C4-2B (cell line): ENCODE results near the gene FGD4.

Source experiments
- H3K27ac ChIP-seq: fragments of 450-650 bp; 2 replicates; pipeline ENCODE4 v1.5.1; 2017
- CTCF ChIP-seq: fragments of 450-650 bp; conservative IDR thresholded peaks from 2 replicates; pipeline ENCODE4 v1.5.1; 2017; ENCODE audit warnings: mild to moderate bottlenecking
- ZFX ChIP-seq: fragments of 450-650 bp; IDR thresholded peaks from 2 replicates; pipeline ENCODE4 v1.6.1; 2017

Gene FGD4

GRCh38 chr12:32595251-32595650 is 195.9 kb downstream of the FGD4 start:
- no peak overlapping the region for H3K27ac ChIP-seq
- TF ChIP-seq ZFX, result no peak
- no peak for TF ChIP-seq CTCF

- H3K27ac ChIP-seq, result no peak overlapping the region
- no peak for TF ChIP-seq CTCF
- TF ChIP-seq ZFX, result no peak
These were observed 196.7 kb downstream of the FGD4 start for GRCh38 chr12:32596030-32596429.

GRCh38 chr12:32598688-32599087 is 199.3 kb downstream of the FGD4 start:
- no peak for TF ChIP-seq CTCF
- no peak for TF ChIP-seq ZFX
- H3K27ac ChIP-seq, result no peak overlapping the region

- no peak overlapping the region for H3K27ac ChIP-seq
- TF ChIP-seq CTCF, result no peak
- TF ChIP-seq ZFX, result no peak
These were observed 201.3 kb downstream of the FGD4 start for GRCh38 chr12:32600681-32601080.

- TF ChIP-seq CTCF, result no peak
- no peak for TF ChIP-seq ZFX
- H3K27ac ChIP-seq, result no peak overlapping the region
These were observed 203.7 kb downstream of the FGD4 start for GRCh38 chr12:32603071-32603470.

- TF ChIP-seq ZFX (no peak), CTCF (no peak)
- no peak overlapping the region for H3K27ac ChIP-seq
These were observed 204.5 kb downstream of the FGD4 start for GRCh38 chr12:32603858-32604257.

- peak overlapping the region; percentile 63 for H3K27ac ChIP-seq
- TF ChIP-seq ZFX, result no peak
- no peak for TF ChIP-seq CTCF
These were observed 205.2 kb downstream of the FGD4 start for GRCh38 chr12:32604565-32604964.
